Parathyroid adenoma (tissue), 2 donors: ENCODE results near the gene SBNO2.

Source experiments
- H2AFZ ChIP-seq: fragments of 300-600 bp; sonication (generic); one replicate; pipeline ENCODE4 v1.7.0; 2017; ENCODE audit warnings: antibody characterized with exemption, mild to moderate bottlenecking
- H3K27ac ChIP-seq: fragments of 300-600 bp; sonication (generic); one replicate; pipeline ENCODE4 v1.7.0; 2017
- H3K27me3 ChIP-seq: fragments of 300-600 bp; sonication (generic); one replicate; pipeline ENCODE4 v1.7.0; 2017; ENCODE audit warnings: low read length; ENCODE audit not compliant: control insufficient read depth, insufficient read depth
- H3K36me3 ChIP-seq: fragments of 300-600 bp; sonication (generic); one replicate; pipeline ENCODE4 v1.7.0; 2017; ENCODE audit warnings: low read length; ENCODE audit not compliant: control insufficient read depth, insufficient read depth
- H3K4me1 ChIP-seq: fragments of 300-600 bp; sonication (generic); one replicate; pipeline ENCODE4 v1.7.0; 2017; ENCODE audit warnings: control low read depth
- H3K4me2 ChIP-seq: fragments of 300-600 bp; sonication (generic); one replicate; pipeline ENCODE4 v1.7.0; 2017; ENCODE audit warnings: low read length
- H3K4me3 ChIP-seq: fragments of 300-600 bp; sonication (generic); one replicate; pipeline ENCODE4 v1.7.0; 2017; ENCODE audit warnings: low read depth, low read length
- H3K79me2 ChIP-seq: fragments of 300-600 bp; sonication (generic); one replicate; pipeline ENCODE4 v1.7.0; 2017; ENCODE audit warnings: control low read depth
- H3K9ac ChIP-seq: fragments of 300-600 bp; sonication (generic); one replicate; pipeline ENCODE4 v1.7.0; 2017; ENCODE audit warnings: mild to moderate bottlenecking
- H3K9me3 ChIP-seq: fragments of 300-600 bp; sonication (generic); one replicate; pipeline ENCODE4 v1.7.0; 2017; ENCODE audit warnings: low read length; ENCODE audit not compliant: control insufficient read depth
- CTCF ChIP-seq: fragments of 300-600 bp; sonication (generic); IDR thresholded peaks from one replicate; pipeline ENCODE4 v1.7.0; 2017; ENCODE audit warnings: antibody characterized with exemption, mild to moderate bottlenecking
- donor health status: primary hyperparathyroidism.

Gene SBNO2

GRCh38 chr19:1146858-1147780 is 26.9 kb downstream of the SBNO2 start:
- TF ChIP-seq CTCF: no peak
- Histone ChIP-seq H3K27me3 (no peaks in the 10 kb centered on the region), H3K9ac (no peak overlapping the region), H3K4me1 (no peaks in the 10 kb centered on the region), H3K27ac (no peak overlapping the region), H3K9me3 (no peaks in the 10 kb centered on the region), H3K4me3 (no peak overlapping the region), H3K36me3 (no peaks in the 10 kb centered on the region), H2AFZ (no peak overlapping the region), H3K79me2 (peaks cover 9% of the 10 kb centered on the region), H3K4me2 (no peak overlapping the region)

- H3K9me3 ChIP-seq: no peaks in the 10 kb centered on the region
- H3K4me3 ChIP-seq: no peak overlapping the region
- H3K36me3 ChIP-seq: no peaks in the 10 kb centered on the region
- H3K27me3 ChIP-seq: no peaks in the 10 kb centered on the region
- peaks cover 6% of the 10 kb centered on the region for H3K79me2 ChIP-seq
- H3K4me2 ChIP-seq: no peak overlapping the region
- no peak overlapping the region for H2AFZ ChIP-seq
- H3K27ac ChIP-seq: no peak overlapping the region
- TF ChIP-seq CTCF: no peak
- no peak overlapping the region for H3K9ac ChIP-seq
- H3K4me1 ChIP-seq: no peaks in the 10 kb centered on the region
Measured at GRCh38 chr19:1146412-1146699, 27.7 kb downstream of the SBNO2 start.

- Histone ChIP-seq H3K27me3 (no peaks in the 10 kb centered on the region), H3K36me3 (no peaks in the 10 kb centered on the region), H3K9ac (no peak overlapping the region), H3K79me2 (peaks cover 6% of the 10 kb centered on the region), H2AFZ (no peak overlapping the region), H3K4me1 (no peaks in the 10 kb centered on the region), H3K9me3 (no peaks in the 10 kb centered on the region), H3K27ac (no peak overlapping the region), H3K4me3 (no peak overlapping the region), H3K4me2 (no peak overlapping the region)
- TF ChIP-seq CTCF: no peak
Measured at GRCh38 chr19:1145635-1146411, 28.2 kb downstream of the SBNO2 start.

GRCh38 chr19:1144741-1145140 is 29.3 kb downstream of the SBNO2 start:
- no peaks in the 10 kb centered on the region for H3K36me3 ChIP-seq
- H3K9me3 ChIP-seq: no peaks in the 10 kb centered on the region
- H3K79me2 ChIP-seq: peaks cover 5% of the 10 kb centered on the region
- H3K4me3 ChIP-seq: no peak overlapping the region
- H3K27me3 ChIP-seq: no peaks in the 10 kb centered on the region
- TF ChIP-seq CTCF: no peak
- H3K27ac ChIP-seq: no peak overlapping the region
- no peaks in the 10 kb centered on the region for H3K4me1 ChIP-seq
- H2AFZ ChIP-seq: no peak overlapping the region
- no peak overlapping the region for H3K9ac ChIP-seq
- no peak overlapping the region for H3K4me2 ChIP-seq
